ENCODE measurements around the gene NPPB. TPM values are rescaled to one million over a fixed set of nuclear protein-coding genes. Genes with fewer than 3 reads are reported as not detected.
A peak's percentile ranks its signal among the peaks of the same experiment; 100 is the strongest.

The NPPB gene
- total RNA-seq, 1 donor from 2014 or later, result not detected

GRCh38 chr1:11850156-11850555 lies 8.6 kb downstream of the NPPB start:
- TF ChIP-seq CTCF (IDR thresholded peaks at IDR 0.05), result no peak
- Mint-ChIP-seq H3K9me3 (no peaks in the 10 kb centered on the region), H3K27me3 (no peaks in the 10 kb centered on the region), H3K4me1 (no peaks in the 10 kb centered on the region), H3K27ac (no peak overlapping the region), H3K4me3 (no peak overlapping the region), H3K36me3 (ENCODE audit: low read depth) (peaks cover 26% of the 10 kb centered on the region)
- no peak for DNase-seq
- CTCF ChIA-PET, result no interaction called here
- POLR2A ChIA-PET, result no interaction called here
- intact Hi-C loops (cut with micrococcal nuclease), result no loop called here
- no peak for ATAC-seq (ENCODE audit: low read depth)

- intact Hi-C loops (cut with micrococcal nuclease), result loop anchor here (10.0 kb wide), 1 partner anchor 374 kb away; the partner anchor contains the start of gene DISP3
- Mint-ChIP-seq H3K9me3 (no peaks in the 10 kb centered on the region), H3K4me1 (peaks cover 6% of the 10 kb centered on the region), H3K4me3 (no peak overlapping the region), H3K27ac (no peak overlapping the region), H3K27me3 (no peaks in the 10 kb centered on the region), H3K36me3 (ENCODE audit: low read depth) (peaks cover 44% of the 10 kb centered on the region)
- ChIA-PET POLR2A (interaction anchor here (1.1 kb wide), 1 partner anchor 60 kb away, joined by 4 read pairs; no protein-coding TSS in a partner anchor), CTCF (no interaction called here)
- no peak for DNase-seq
- no peak for TF ChIP-seq CTCF (IDR thresholded peaks at IDR 0.05)
- ATAC-seq (ENCODE audit: low read depth), result no peak
Observed at GRCh38 chr1:11848373-11848700, 10.4 kb downstream of the NPPB start.

- Mint-ChIP-seq H3K9me3 (no peaks in the 10 kb centered on the region), H3K27ac (no peak within 1 kb of the TSS), H3K36me3 (ENCODE audit: low read depth) (peaks cover 48% of the 10 kb centered on the region), H3K4me3 (no peak within 1 kb of the TSS), H3K4me1 (peaks cover 10% of the 10 kb centered on the region), H3K27me3 (no peaks in the 10 kb centered on the region)
- ChIA-PET POLR2A (interaction anchor here (1.1 kb wide), 1 partner anchor 60 kb away, joined by 4 read pairs; no protein-coding TSS in a partner anchor), CTCF (no interaction called here)
- ATAC-seq (ENCODE audit: low read depth) (no peak), DNase-seq (no peak)
- no peak for TF ChIP-seq CTCF (IDR thresholded peaks at IDR 0.05)
- intact Hi-C loops (cut with micrococcal nuclease), result loop anchor here (10.0 kb wide), 1 partner anchor 373 kb away; the partner anchor contains the start of gene DISP3
Observed at GRCh38 chr1:11847667-11848372, 10.9 kb downstream of the NPPB start, which contains the start of gene NPPA. Gene NPPA, minus strand, starts transcription at chr1:11847783. Its CDS starts 99 bp downstream, at chr1:11847684.

- no peak overlapping the region for H3K4me3 Mint-ChIP-seq
- no peak for DNase-seq
- H3K27ac Mint-ChIP-seq, result no peak overlapping the region
- intact Hi-C loops (cut with micrococcal nuclease), result loop anchor here (10.0 kb wide), 1 partner anchor 371 kb away; the partner anchor contains the start of gene DISP3
- TF ChIP-seq CTCF (IDR thresholded peaks at IDR 0.05), result no peak
- ATAC-seq (ENCODE audit: low read depth), result peak; percentile 45
- H3K9me3 Mint-ChIP-seq, result no peaks in the 10 kb centered on the region
- H3K4me1 Mint-ChIP-seq, result peaks cover 27% of the 10 kb centered on the region
- peaks cover 66% of the 10 kb centered on the region for H3K36me3 Mint-ChIP-seq (ENCODE audit: low read depth)
- POLR2A ChIA-PET, result interaction anchor here (0.6 to 2.2 kb wide), 4 partner anchors 25 to 119 kb away, joined by 3 to 8 read pairs (median 4); no protein-coding TSS in a partner anchor
- H3K27me3 Mint-ChIP-seq, result no peaks in the 10 kb centered on the region
- CTCF ChIA-PET, result no interaction called here
Observed at GRCh38 chr1:11845641-11846335, 13.0 kb downstream of the NPPB start.
